B cell (primary cell): Measurements from ENCODE around the gene ABCA2. TPM values are rescaled to one million over a fixed set of nuclear protein-coding genes. Genes with fewer than 3 reads are reported as not detected.

ENCODE experiments used
- ATAC-seq: fragments of 200-7000 bp; cut with Tn5 transposase; one replicate; pipeline ENCODE4 v1.10.0; 2021; ENCODE audit warnings: low read depth, mild to moderate bottlenecking, moderate number of reproducible peaks, moderate library complexity
- CTCF ChIA-PET: fragments of 350-600 bp; sonication (Branson Sonifier 250); formaldehyde crosslinking; loops from one replicate; lab custom pipeline; 2021; ENCODE audit warnings: antibody characterized with exemption, inconsistent platforms; lab: Charles Lee
- POLR2A ChIA-PET: fragments of 350-600 bp; sonication (Branson Sonifier 250); formaldehyde crosslinking; loops from one replicate; lab custom pipeline; 2021; ENCODE audit warnings: antibody characterized with exemption; lab: Charles Lee
- DNase-seq: peaks from one replicate; pipeline ENCODE4 v3.0.0; 2013
- H2AFZ ChIP-seq: 2 replicates; pipeline ENCODE4 v1.6.1; 2012; ENCODE audit warnings: mild to moderate bottlenecking, low read depth, low read length; ENCODE audit not compliant: insufficient read depth, poor library complexity, severe bottlenecking
- H3K27ac ChIP-seq, 2 donors: 1 replicate in 1 of 2; 2 replicates in 1 of 2; pipeline ENCODE4 v1.5.1; 2012 to 2013; ENCODE audit warnings: low read length in 2 of 2, mild to moderate bottlenecking in 2 of 2, moderate library complexity in 1 of 2
- H3K27me3 ChIP-seq, 4 experiments: fragments of 200-600 bp in 1 of 4; sonication (generic) in 1 of 4; replicated peaks in 1 of 4; 1 replicate in 2 of 4; 2 replicates in 2 of 4; pipeline versions ENCODE4 v1.6.1 to v1.7.0; 2013 to 2016; ENCODE audit warnings: low read length in 3 of 4, mild to moderate bottlenecking in 2 of 4, mixed read lengths in 1 of 4, moderate library complexity in 1 of 4; ENCODE audit not compliant: insufficient read depth in 4 of 4, control insufficient read depth in 3 of 4; ENCODE audit errors: control extremely low read depth in 1 of 4
- H3K36me3 ChIP-seq, 2 experiments: replicated peaks in 1 of 2; 1 replicate in 1 of 2; 2 replicates in 1 of 2; pipeline versions ENCODE4 v1.6.1 to v1.7.1; 2013; ENCODE audit warnings: low read length in 1 of 2; ENCODE audit not compliant: insufficient read depth in 2 of 2, control insufficient read depth in 1 of 2; ENCODE audit errors: control extremely low read depth in 1 of 2, extremely low read depth in 1 of 2
- H3K4me1 ChIP-seq, 2 donors: fragments of 200-600 bp in 1 of 2; sonication (generic) in 1 of 2; 1 replicate in 1 of 2; 2 replicates in 1 of 2; pipeline versions ENCODE4 v1.5.1 to v1.6.1; 2013 to 2017; ENCODE audit warnings: low read length in 2 of 2; ENCODE audit not compliant: control insufficient read depth in 2 of 2, insufficient read depth in 2 of 2
- H3K4me2 ChIP-seq: replicated peaks from 2 replicates; pipeline ENCODE3; 2012; ENCODE audit warnings: mild to moderate bottlenecking, low read depth, low read length; ENCODE audit not compliant: poor library complexity, severe bottlenecking
- H3K4me3 ChIP-seq, 5 experiments: fragments of 200-600 bp in 1 of 5; sonication (generic) in 1 of 5; 1 replicate in 3 of 5; 2 replicates in 2 of 5; pipeline versions ENCODE4 v1.5.1 to v1.7.0; 2011 to 2016; ENCODE audit warnings: low read length in 4 of 5, mild to moderate bottlenecking in 4 of 5, low read depth in 2 of 5, control low read depth in 1 of 5, moderate library complexity in 1 of 5; ENCODE audit not compliant: insufficient read depth in 1 of 5; ENCODE audit errors: control extremely low read depth in 1 of 5, extremely low read depth in 1 of 5
- H3K79me2 ChIP-seq: fragments of 200-600 bp; sonication (generic); one replicate; pipeline ENCODE4 v1.6.0; 2016; ENCODE audit warnings: low read length; ENCODE audit not compliant: control insufficient read depth, insufficient read depth
- H3K9ac ChIP-seq: fragments of 200-600 bp; sonication (generic); 2 replicates; pipeline ENCODE4 v1.6.1; 2017; ENCODE audit warnings: mild to moderate bottlenecking, low read length, moderate library complexity
- H3K9me3 ChIP-seq, 3 donors: one replicate each; pipeline versions ENCODE4 v1.6.1 to v1.7.1; 2013; ENCODE audit warnings: low read length in 2 of 3; ENCODE audit not compliant: control insufficient read depth in 2 of 3, insufficient read depth in 1 of 3; ENCODE audit errors: control extremely low read depth in 1 of 3
- H4K20me1 ChIP-seq: 2 replicates; pipeline ENCODE4 v1.6.0; 2012; ENCODE audit warnings: mild to moderate bottlenecking, low read length; ENCODE audit not compliant: insufficient read depth, control insufficient read depth, poor library complexity, severe bottlenecking
- H3K27ac Mint-ChIP-seq: one replicate; pipeline ENCODE4 v1.8.0; 2021; ENCODE audit warnings: mixed read lengths
- H3K27me3 Mint-ChIP-seq: one replicate; pipeline ENCODE4 v1.8.0; 2021; ENCODE audit warnings: mixed read lengths
- H3K4me1 Mint-ChIP-seq: one replicate; pipeline ENCODE4 v1.8.0; 2021; ENCODE audit warnings: mixed read lengths
- H3K4me3 Mint-ChIP-seq: one replicate; pipeline ENCODE4 v1.8.0; 2021; ENCODE audit warnings: mixed read lengths
- H3K9me3 Mint-ChIP-seq: one replicate; pipeline ENCODE4 v1.8.0; 2022; ENCODE audit warnings: mixed read lengths; ENCODE audit not compliant: insufficient read depth
- CTCF ChIP-seq: fragments of 200-600 bp; IDR thresholded peaks from one replicate; pipeline ENCODE4 v1.8.0; 2022; ENCODE audit warnings: antibody characterized with exemption, mild to moderate bottlenecking
- EZH2 ChIP-seq: IDR thresholded peaks from 2 replicates; pipeline ENCODE4 v1.6.1; 2012; ENCODE audit warnings: borderline replicate concordance, low read depth, mild to moderate bottlenecking, moderate library complexity, low read length; ENCODE audit not compliant: insufficient read depth, poor library complexity, severe bottlenecking
- WGBS: methylation state at CpG from one replicate; pipeline ENCODE4 v1.1.5; 2013; ENCODE audit warnings: missing lambda C conversion rate; ENCODE audit not compliant: insufficient coverage; 5-methylcytosine and 5-hydroxymethylcytosine counted together
- intact Hi-C: fragments of 100-400 bp; cut with micrococcal nuclease; formaldehyde crosslinking; loops from one replicate; pipeline ENCODE4 v1.10.0; 2022
- polyA plus RNA-seq: library from polyadenylated mRNA; depleted of rRNA; stranded (reverse); fragments of >200 nt; gene quantifications from 2 replicates; pipeline ENCODE4 v1.2.3, GENCODE V29; 2012
- total RNA-seq, 2 donors: library from RNA; stranded (reverse); fragments of 120-200 nt in 1 of 2; gene quantifications; 1 replicate in 1 of 2; 2 replicates in 1 of 2; pipeline versions ENCODE4 v1.2.3 to v1.2.4, GENCODE V29; 2013 to 2022

Gene ABCA2
- total and polyA plus RNA-seq, 2 donors (not counting 1 experiment from before 2014, with no cell fraction given) = 30.7 to 61.1 TPM

DNA sequence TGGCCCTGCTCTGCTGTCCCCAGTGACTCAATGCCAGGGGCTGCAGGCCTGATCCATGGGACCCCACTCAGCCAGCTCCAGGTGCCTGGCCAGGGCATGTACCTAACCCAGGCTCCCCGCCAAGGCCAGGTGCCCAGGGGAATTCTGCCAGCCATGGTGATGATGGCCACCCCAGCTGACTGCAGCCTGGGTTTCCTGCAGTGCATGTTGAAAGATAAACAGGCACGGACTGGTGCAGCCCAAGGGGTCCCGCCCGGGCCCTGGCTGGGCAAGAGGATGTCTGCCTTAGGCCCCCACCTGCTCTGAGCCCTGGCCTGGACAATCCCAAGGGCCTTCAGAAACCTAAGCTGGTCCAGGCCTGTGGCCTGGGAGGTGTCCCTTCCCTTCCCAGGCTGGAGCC lies 1.2 kb downstream of the ABCA2 start:
- no peak for ATAC-seq
- Mint-ChIP-seq H3K27me3 (no peaks in the 10 kb centered on the region), H3K27ac (peak overlapping the region; percentile 56), H3K9me3 (no peaks in the 10 kb centered on the region), H3K4me1 (peaks cover 44% of the 10 kb centered on the region), H3K4me3 (peak overlapping the region; percentile 81)
- Histone ChIP-seq H3K27me3 (no peaks in the 10 kb centered on the region), H3K27ac (no peak overlapping the region), H3K9me3 (peaks cover 0 to 9% (median 0%) of the 10 kb centered on the region in 3 donors), H3K79me2 (peaks cover 11% of the 10 kb centered on the region), H2AFZ (no peak overlapping the region), H3K4me2 (peak overlapping the region; percentile 71), H3K4me1 (peaks cover 38 to 55% of the 10 kb centered on the region in 2 donors), H3K9ac (no peak overlapping the region), H3K36me3 (no peaks in the 10 kb centered on the region), H3K4me3 (no peak overlapping the region), H4K20me1 (peaks cover 11% of the 10 kb centered on the region)
- ChIA-PET CTCF (interaction anchor here (1.1 to 5.9 kb wide), 14 partner anchors 8 to 260 kb away, joined by 3 to 49 read pairs (median 6); partner anchors contain the start of genes AJM1, CLIC3, NPDC1 and PAXX), POLR2A (interaction anchor here (1.1 to 3.0 kb wide), 2 partner anchors 31 to 35 kb away, joined by 4 to 19 read pairs; partner anchors contain the start of gene PAXX)
- TF ChIP-seq EZH2 (no peak), CTCF (no peak)
- WGBS = 74% methylated on average over 4 of the region's 4 CpGs
- intact Hi-C loops = no loop called here
- no peak for DNase-seq

DNA sequence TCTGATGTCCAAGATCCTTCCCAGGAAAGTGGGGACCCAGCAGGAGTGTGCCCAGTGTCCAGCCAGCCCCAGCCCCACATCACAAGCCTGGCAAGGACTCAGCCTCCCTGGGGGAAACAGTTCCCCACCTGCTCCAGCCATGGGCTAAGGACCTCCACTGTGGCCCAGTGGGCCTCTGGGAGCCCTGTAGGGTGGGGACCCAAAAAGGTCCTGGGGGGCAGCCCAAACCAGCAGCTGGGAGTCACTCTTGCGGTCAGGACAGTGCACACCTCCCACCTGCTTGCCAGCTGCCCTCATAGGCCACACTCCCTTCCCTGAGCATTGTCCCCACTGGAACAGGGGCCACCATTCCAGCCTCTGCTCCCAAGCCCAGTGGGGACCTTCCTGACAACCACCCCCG lies 1.7 kb downstream of the ABCA2 start:
- H3K27ac Mint-ChIP-seq = peak overlapping the region; percentile 56
- H4K20me1 ChIP-seq = peaks cover 11% of the 10 kb centered on the region
- peak overlapping the region; percentile 14 for H3K4me2 ChIP-seq
- 89% methylated on average over 2 of the region's 2 CpGs for WGBS
- no peak overlapping the region for H2AFZ ChIP-seq
- no peaks in the 10 kb centered on the region for H3K27me3 Mint-ChIP-seq
- H3K9ac ChIP-seq = no peak overlapping the region
- ChIA-PET POLR2A (interaction anchor here (0.6 to 1.1 kb wide), 2 partner anchors 31 to 32 kb away, joined by 3 to 4 read pairs; no protein-coding TSS in a partner anchor), CTCF (interaction anchor here (1.0 to 5.9 kb wide), 15 partner anchors 8 to 260 kb away, joined by 3 to 49 read pairs (median 5); partner anchors contain the start of genes CLIC3, NPDC1 and SAPCD2)
- no peaks in the 10 kb centered on the region for H3K9me3 Mint-ChIP-seq
- peaks cover 42% of the 10 kb centered on the region for H3K4me1 Mint-ChIP-seq
- H3K4me3 Mint-ChIP-seq = peak overlapping the region; percentile 41
- no peak overlapping the region for H3K4me3 ChIP-seq
- intact Hi-C loops = no loop called here
- no peaks in the 10 kb centered on the region for H3K36me3 ChIP-seq
- DNase-seq (no peak), ATAC-seq (no peak)
- TF ChIP-seq CTCF (no peak), EZH2 (no peak)
- H3K79me2 ChIP-seq = peaks cover 6% of the 10 kb centered on the region
- peaks cover 34 to 50% of the 10 kb centered on the region in 2 donors for H3K4me1 ChIP-seq
- H3K27ac ChIP-seq = no peak overlapping the region
- peaks cover 0 to 12% (median 0%) of the 10 kb centered on the region in 3 donors for H3K9me3 ChIP-seq
- no peaks in the 10 kb centered on the region for H3K27me3 ChIP-seq
